Thymus (tissue), 11 donors: ENCODE results near the gene ARHGAP45. TPM values are rescaled to one million over a fixed set of nuclear protein-coding genes. Genes with fewer than 3 reads are reported as not detected.

Source experiments
- DNase-seq, 9 donors: peaks; one replicate each; pipeline ENCODE4 v3.0.0-alpha.2; 2013; ENCODE audit warnings: low spot score in 9 of 9, low read depth in 6 of 9, missing footprints in 1 of 9
- H3K27ac ChIP-seq, 2 donors: one replicate each; pipeline ENCODE4 v1.5.1; 2013; ENCODE audit warnings: control low read depth in 1 of 2, low read depth in 1 of 2, low read length in 1 of 2, mild to moderate bottlenecking in 1 of 2, moderate library complexity in 1 of 2
- H3K27me3 ChIP-seq, 2 donors: one replicate each; pipeline ENCODE4 v1.5.1; 2013; ENCODE audit warnings: low read length in 1 of 2; ENCODE audit not compliant: control insufficient read depth in 2 of 2, insufficient read depth in 1 of 2
- H3K36me3 ChIP-seq, 2 donors: one replicate each; pipeline ENCODE4 v1.5.1; 2013; ENCODE audit warnings: low read length in 1 of 2, mild to moderate bottlenecking in 1 of 2, moderate library complexity in 1 of 2; ENCODE audit not compliant: control insufficient read depth in 2 of 2, insufficient read depth in 2 of 2
- H3K4me1 ChIP-seq, 2 donors: one replicate each; pipeline ENCODE4 v1.5.1; 2013; ENCODE audit warnings: low read length in 2 of 2; ENCODE audit not compliant: control insufficient read depth in 2 of 2, insufficient read depth in 2 of 2
- H3K4me3 ChIP-seq, 2 donors: one replicate each; pipeline ENCODE4 v1.5.1; 2013; ENCODE audit warnings: low read length in 2 of 2, control low read depth in 1 of 2, mild to moderate bottlenecking in 1 of 2
- H3K9me3 ChIP-seq, 2 donors: one replicate each; pipeline ENCODE4 v1.5.1; 2013; ENCODE audit warnings: low read length in 1 of 2, mild to moderate bottlenecking in 1 of 2; ENCODE audit not compliant: control insufficient read depth in 2 of 2, insufficient read depth in 1 of 2
- WGBS: extraction: QIAGEN DNeasy Blood & Tissue Kit; methylation state at CpG from one replicate; pipeline ENCODE4 v1.1.7; 2013; 5-methylcytosine and 5-hydroxymethylcytosine counted together
- polyA plus RNA-seq: library from polyadenylated mRNA; stranded (reverse); fragments of 200-250 nt; gene quantifications from one replicate; pipeline ENCODE4 v1.2.3, GENCODE V29; 2013
- total RNA-seq: library from RNA; stranded (reverse); fragments of 120-200 nt; gene quantifications from one replicate; pipeline ENCODE4 v1.2.4, GENCODE V29; 2013
- donor health status: healthy.

The ARHGAP45 gene
- total and polyA plus RNA-seq, 2 donors = 118 to 295 TPM

- peak overlapping the region in 1 of 2 donors; percentile 60 for H3K27ac ChIP-seq
- H3K36me3 ChIP-seq = peaks cover 54 to 69% of the 10 kb centered on the region in 2 donors
- no peak for DNase-seq
These were observed 4.2 kb downstream of the ARHGAP45 start for GRCh38 chr19:1070931-1071791.

GRCh38 chr19:1072371-1073015 is 5.5 kb downstream of the ARHGAP45 start:
- H3K27ac ChIP-seq = peak overlapping the region in 1 of 2 donors; percentile 58
- DNase-seq = no peak
- H3K36me3 ChIP-seq = peaks cover 55 to 71% of the 10 kb centered on the region in 2 donors
- WGBS = 96% methylated on average over 11 of the region's 11 CpGs
- H3K9me3 ChIP-seq = no peaks in the 10 kb centered on the region
- no peak overlapping the region for H3K4me3 ChIP-seq
- H3K4me1 ChIP-seq = peaks cover 43 to 62% of the 10 kb centered on the region in 2 donors
- peaks cover 0 to 13% of the 10 kb centered on the region in 2 donors for H3K27me3 ChIP-seq

More at GRCh38 chr19:1070931-1071791, 4.2 kb downstream of the ARHGAP45 start:
- H3K4me3 ChIP-seq = no peak overlapping the region
- WGBS = 94% methylated on average over 99 of the region's 99 CpGs
- H3K9me3 ChIP-seq = no peaks in the 10 kb centered on the region
- H3K27me3 ChIP-seq = peaks cover 0 to 18% of the 10 kb centered on the region in 2 donors
- peaks cover 40 to 55% of the 10 kb centered on the region in 2 donors for H3K4me1 ChIP-seq

GRCh38 chr19:1073063-1073955 is 6.3 kb downstream of the ARHGAP45 start:
- peak overlapping the region in 1 of 2 donors; percentile 91 for H3K27ac ChIP-seq
- no peak for DNase-seq
- WGBS = 97% methylated on average over 30 of the region's 30 CpGs

GRCh38 chr19:1073956-1074517 is 7.1 kb downstream of the ARHGAP45 start:
- 79% methylated on average over 28 of the region's 28 CpGs for WGBS
- DNase-seq = no peak
- peak overlapping the region in 1 of 2 donors; percentile 91 for H3K27ac ChIP-seq

More at GRCh38 chr19:1073063-1073955, 6.3 kb downstream of the ARHGAP45 start:
- Histone ChIP-seq H3K27me3 (peaks cover 0 to 9% of the 10 kb centered on the region in 2 donors), H3K4me1 (peaks cover 47 to 63% of the 10 kb centered on the region in 2 donors), H3K4me3 (no peak overlapping the region), H3K9me3 (no peaks in the 10 kb centered on the region), H3K36me3 (peaks cover 62 to 77% of the 10 kb centered on the region in 2 donors)

GRCh38 chr19:1074544-1075283 is 7.7 kb downstream of the ARHGAP45 start:
- Histone ChIP-seq H3K4me3 (peak overlapping the region in 1 of 2 donors; percentile 49), H3K27ac (peak overlapping the region; percentile 17 to 91), H3K9me3 (no peaks in the 10 kb centered on the region), H3K27me3 (peaks cover 0 to 9% of the 10 kb centered on the region in 2 donors), H3K36me3 (peaks cover 66 to 75% of the 10 kb centered on the region in 2 donors), H3K4me1 (peaks cover 38 to 49% of the 10 kb centered on the region in 2 donors)
- peak in 1 of 9 donors; percentile 57 for DNase-seq
- WGBS = 12% methylated on average over 54 of the region's 54 CpGs

More at GRCh38 chr19:1073956-1074517, 7.1 kb downstream of the ARHGAP45 start:
- Histone ChIP-seq H3K36me3 (peaks cover 60 to 75% of the 10 kb centered on the region in 2 donors), H3K27me3 (peaks cover 0 to 9% of the 10 kb centered on the region in 2 donors), H3K4me1 (peaks cover 43 to 56% of the 10 kb centered on the region in 2 donors), H3K9me3 (no peaks in the 10 kb centered on the region), H3K4me3 (peak overlapping the region in 1 of 2 donors; percentile 49)

- peaks cover 73 to 75% of the 10 kb centered on the region in 2 donors for H3K36me3 ChIP-seq
- H3K9me3 ChIP-seq = no peaks in the 10 kb centered on the region
- peaks cover 0 to 3% of the 10 kb centered on the region in 2 donors for H3K27me3 ChIP-seq
- peak overlapping the region; percentile 72 to 82 for H3K27ac ChIP-seq
- no peak for DNase-seq
- peaks cover 40 to 43% of the 10 kb centered on the region in 2 donors for H3K4me1 ChIP-seq
- 89% methylated on average over 4 of the region's 4 CpGs for WGBS
- H3K4me3 ChIP-seq = no peak overlapping the region
These were observed 9.0 kb downstream of the ARHGAP45 start for GRCh38 chr19:1076046-1076386.

GRCh38 chr19:1076951-1077350 is 10.0 kb downstream of the ARHGAP45 start:
- WGBS = 4% methylated on average over 16 of the region's 16 CpGs
- Histone ChIP-seq H3K27me3 (peaks cover 0 to 2% of the 10 kb centered on the region in 2 donors), H3K27ac (peak overlapping the region; percentile 72 to 88), H3K36me3 (peaks cover 75 to 81% of the 10 kb centered on the region in 2 donors), H3K9me3 (no peaks in the 10 kb centered on the region), H3K4me3 (peak overlapping the region; percentile 24 to 39), H3K4me1 (peaks cover 40 to 43% of the 10 kb centered on the region in 2 donors)
- DNase-seq = peak in 7 of 9 donors; percentile 75 to 96 (median 86)
